GM23248 (cell line): Measurements from ENCODE around the gene CLEC12A. TPM values are rescaled to one million over a fixed set of nuclear protein-coding genes. Genes with fewer than 3 reads are reported as not detected.
A peak's percentile ranks its signal among the peaks of the same experiment; 100 is the strongest.
"Not testable (repeated sequence)": the region's sequence is repeated elsewhere in the genome, so short reads cannot be mapped to it uniquely, and the experiment has no call there.

Experiments used
- DNase-seq: peaks from one replicate; pipeline ENCODE4 v3.0.0-alpha.2; 2015
- H2AFZ ChIP-seq: fragments of 200-600 bp; sonication (generic); 2 replicates; pipeline ENCODE4 v1.6.1; 2016; ENCODE audit warnings: antibody characterized with exemption
- H3F3A ChIP-seq: fragments of 200-600 bp; sonication (generic); 2 replicates; pipeline ENCODE4 v1.6.1; 2016; ENCODE audit warnings: mild to moderate bottlenecking, antibody characterized with exemption, mixed run types; ENCODE audit not compliant: insufficient read depth
- H3K27ac ChIP-seq: fragments of 200-600 bp; sonication (generic); 2 replicates; pipeline ENCODE4 v1.5.1; 2016; ENCODE audit warnings: mild to moderate bottlenecking
- H3K27me3 ChIP-seq: fragments of 200-600 bp; sonication (generic); replicated peaks from 2 replicates; pipeline ENCODE4 v1.6.1; 2016; ENCODE audit warnings: mild to moderate bottlenecking; ENCODE audit not compliant: insufficient read depth
- H3K36me3 ChIP-seq: fragments of 200-600 bp; sonication (generic); 2 replicates; pipeline ENCODE4 v1.6.1; 2016; ENCODE audit warnings: low read depth, mild to moderate bottlenecking
- H3K4me1 ChIP-seq: fragments of 200-600 bp; sonication (generic); 2 replicates; pipeline ENCODE4 v1.6.1; 2016; ENCODE audit warnings: mild to moderate bottlenecking; ENCODE audit not compliant: insufficient read depth
- H3K4me2 ChIP-seq: fragments of 200-600 bp; sonication (generic); one replicate; pipeline ENCODE4 v1.6.1; 2016; ENCODE audit warnings: mild to moderate bottlenecking; ENCODE audit not compliant: unreplicated experiment
- H3K4me3 ChIP-seq: fragments of 200-600 bp; sonication (generic); 2 replicates; pipeline ENCODE4 v1.5.1; 2016; ENCODE audit warnings: mild to moderate bottlenecking
- H3K79me2 ChIP-seq: fragments of 200-600 bp; sonication (generic); 2 replicates; pipeline ENCODE4 v1.6.1; 2016; ENCODE audit warnings: mild to moderate bottlenecking; ENCODE audit not compliant: insufficient read depth
- H3K9ac ChIP-seq: fragments of 200-600 bp; sonication (generic); 2 replicates; pipeline ENCODE4 v1.6.1; 2016; ENCODE audit warnings: mild to moderate bottlenecking
- H3K9me2 ChIP-seq: fragments of 200-600 bp; sonication (generic); 2 replicates; pipeline ENCODE4 v1.6.1; 2016; ENCODE audit warnings: mixed run types, mild to moderate bottlenecking, moderate library complexity; ENCODE audit not compliant: insufficient read depth
- H3K9me3 ChIP-seq: fragments of 200-600 bp; sonication (generic); one replicate; pipeline ENCODE4 v1.6.1; 2017; ENCODE audit warnings: low read depth
- H4K20me1 ChIP-seq: fragments of 200-600 bp; sonication (generic); 2 replicates; pipeline ENCODE4 v1.6.0; 2016; ENCODE audit not compliant: insufficient read depth
- EZH2 ChIP-seq: fragments of 200-600 bp; sonication (generic); IDR thresholded peaks from 2 replicates; pipeline ENCODE4 v1.6.1; 2018; ENCODE audit warnings: antibody characterized with exemption, mild to moderate bottlenecking; ENCODE audit not compliant: insufficient read depth, poor library complexity, severe bottlenecking
- EZH2phosphoT487 ChIP-seq: fragments of 200-600 bp; sonication (generic); IDR thresholded peaks from 2 replicates; pipeline ENCODE4 v1.6.1; 2018; ENCODE audit warnings: antibody characterized with exemption, moderate library complexity, mild to moderate bottlenecking, low read depth; ENCODE audit not compliant: insufficient read depth
- WGBS, 2 experiments: methylation state at CpG; one replicate each; pipeline ENCODE4 v1.1.6; 2015 to 2017; ENCODE audit warnings: low lambda C conversion rate in 2 of 2, low coverage in 1 of 2; ENCODE audit errors: missing lambda C conversion rate in 2 of 2; 5-methylcytosine and 5-hydroxymethylcytosine counted together
- in situ Hi-C: fragments of 300-500 bp; cut with MboI; formaldehyde crosslinking; loops from 2 replicates; pipeline ENCODE4 v1.15.0; 2020
- polyA plus RNA-seq: library from polyadenylated mRNA; unstranded; fragments of >200 nt; fragmentation: Nextera tagmentation; extraction: Ambion mirVana; gene quantifications from 2 replicates; pipeline ENCODE4 v1.2.1, GENCODE V29; 2016
- total RNA-seq: library from RNA; depleted of rRNA; stranded (reverse); fragments of >200 nt; shearing (Covaris generic); gene quantifications from 2 replicates; pipeline ENCODE4 v1.2.3, GENCODE V29; 2014

CLEC12A gene
- total and polyA plus RNA-seq, 2 experiments from 2014 or later = not detected

DNA sequence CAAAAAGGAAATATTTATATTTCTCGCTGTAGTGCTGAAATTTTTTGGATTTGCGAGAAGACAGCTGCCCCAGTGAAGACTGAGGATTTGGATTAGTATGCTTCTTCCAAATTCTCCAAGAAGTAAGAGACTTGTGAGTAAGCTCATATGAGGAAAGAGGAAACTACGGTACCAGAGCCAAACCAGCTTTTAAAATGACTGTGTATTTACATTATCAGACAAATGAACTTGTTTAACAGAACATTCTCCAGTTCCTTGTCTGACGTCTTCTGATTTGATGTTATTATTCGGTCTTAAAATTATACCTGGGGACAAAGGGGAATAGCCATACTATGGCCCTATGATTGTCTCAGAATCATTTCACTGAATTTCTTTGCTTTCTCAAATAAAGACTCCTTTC, 47.2 kb downstream of the CLEC12A start:
- Histone ChIP-seq H3K79me2 (no peaks in the 10 kb centered on the region), H3K9me2 (no peaks in the 10 kb centered on the region), H4K20me1 (no peaks in the 10 kb centered on the region), H3K4me3 (no peak overlapping the region), H3K4me2 (no peak overlapping the region), H3K9me3 (no peaks in the 10 kb centered on the region), H3K27ac (no peak overlapping the region), H3F3A (no peaks in the 10 kb centered on the region), H2AFZ (no peak overlapping the region), H3K4me1 (peaks cover 9% of the 10 kb centered on the region), H3K9ac (no peak overlapping the region), H3K36me3 (no peaks in the 10 kb centered on the region), H3K27me3 (no peaks in the 10 kb centered on the region)
- in situ Hi-C loops = no loop called here
- 93 to 94% methylated on average over 5 of the region's 5 CpGs for WGBS, 2 experiments
- no peak for DNase-seq
- TF ChIP-seq EZH2 (no peak), EZH2phosphoT487 (no peak)

DNA sequence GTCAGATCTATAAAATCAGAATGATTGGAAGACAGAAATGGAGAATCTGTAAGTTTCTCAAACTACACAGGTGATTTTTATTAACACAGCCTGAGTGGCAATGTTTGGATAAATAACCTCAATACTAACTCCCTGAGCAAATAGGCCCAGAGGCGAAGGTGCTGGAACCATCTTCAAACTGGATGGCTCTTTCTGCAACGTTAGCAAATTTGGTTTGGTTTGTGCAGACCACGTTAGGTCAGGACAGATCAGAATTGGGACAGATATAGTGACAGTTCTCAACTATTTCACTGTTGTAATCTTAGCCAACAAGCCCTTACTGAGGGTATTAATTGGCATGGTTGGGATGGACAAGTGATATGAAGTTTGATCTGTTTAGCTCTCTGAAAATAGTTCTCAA, 50.1 kb downstream of the CLEC12A start:
- no peak overlapping the region for H3K27ac ChIP-seq
- TF ChIP-seq EZH2 (no peak), EZH2phosphoT487 (no peak)
- H4K20me1 ChIP-seq = no peaks in the 10 kb centered on the region
- no peak for DNase-seq
- no peaks in the 10 kb centered on the region for H3K27me3 ChIP-seq
- in situ Hi-C loops = no loop called here
- H3K9me2 ChIP-seq = no peaks in the 10 kb centered on the region
- H3K36me3 ChIP-seq = no peaks in the 10 kb centered on the region
- no peaks in the 10 kb centered on the region for H3K9me3 ChIP-seq
- no peaks in the 10 kb centered on the region for H3K79me2 ChIP-seq
- H3K4me2 ChIP-seq = no peak overlapping the region
- no peak overlapping the region for H3K9ac ChIP-seq
- H3F3A ChIP-seq = no peaks in the 10 kb centered on the region
- H3K4me3 ChIP-seq = no peak overlapping the region
- no peak overlapping the region for H2AFZ ChIP-seq
- H3K4me1 ChIP-seq = peaks cover 9% of the 10 kb centered on the region
- 43 to 49% methylated on average over 3 of the region's 3 CpGs for WGBS, 2 experiments

DNA sequence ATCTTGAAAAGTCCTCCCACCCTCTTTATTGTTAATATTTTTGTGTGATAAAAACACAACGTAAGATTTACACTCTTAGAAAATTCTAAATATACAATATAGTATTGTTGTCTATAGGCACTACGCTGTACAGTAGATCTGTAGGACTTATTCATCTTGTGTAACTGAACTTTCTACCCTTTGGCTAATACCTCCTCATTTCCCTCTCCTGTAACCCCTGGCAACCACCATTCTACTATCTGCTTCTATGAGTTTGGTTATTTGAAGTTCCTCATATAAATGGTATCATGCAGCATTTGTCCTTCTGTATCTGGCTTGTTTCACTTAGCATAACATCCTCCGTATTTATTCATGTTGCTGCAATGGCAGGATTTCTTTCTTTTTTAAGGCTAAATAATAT, 54.0 kb downstream of the CLEC12A start:
- Histone ChIP-seq H3K4me2 (no peak overlapping the region), H3F3A (no peaks in the 10 kb centered on the region; the same call in 1 of the 2 replicates), H3K27ac (no peak overlapping the region), H3K27me3 (no peaks in the 10 kb centered on the region), H3K9ac (no peak overlapping the region), H3K4me3 (no peak overlapping the region), H3K9me2 (no peaks in the 10 kb centered on the region), H2AFZ (no peak overlapping the region), H3K36me3 (no peaks in the 10 kb centered on the region), H3K9me3 (no peaks in the 10 kb centered on the region), H3K79me2 (no peaks in the 10 kb centered on the region), H4K20me1 (no peaks in the 10 kb centered on the region), H3K4me1 (peaks cover 13% of the 10 kb centered on the region)
- in situ Hi-C loops = no loop called here
- no peak for DNase-seq
- WGBS, 2 experiments = 81 to 84% methylated on average over 3 of the region's 3 CpGs
- TF ChIP-seq EZH2phosphoT487 (no peak), EZH2 (no peak)

DNA sequence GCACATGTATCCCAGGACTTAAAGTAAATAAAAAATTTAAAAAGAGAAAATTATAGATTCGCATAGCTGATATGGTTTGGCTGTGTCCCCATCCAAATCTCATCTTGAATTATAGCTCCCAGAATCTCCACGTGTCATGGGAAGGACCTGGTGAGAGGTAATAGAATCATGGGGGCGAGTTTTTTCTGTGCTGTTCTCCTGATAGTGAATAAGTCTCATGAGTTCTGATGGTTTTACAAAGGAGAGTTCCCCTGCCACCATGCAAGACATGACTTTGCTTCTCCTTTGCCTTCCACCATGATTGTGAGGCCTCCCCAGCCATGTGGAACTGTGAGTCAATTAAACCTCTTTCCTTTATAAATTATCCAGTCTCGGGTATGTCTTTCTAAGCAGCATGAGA, 55.5 kb downstream of the CLEC12A start:
- H4K20me1 ChIP-seq, in situ Hi-C loops, H3K9me2 ChIP-seq, H3F3A ChIP-seq, H3K36me3 ChIP-seq, H3K4me3 ChIP-seq, DNase-seq, H3K27me3 ChIP-seq, H3K79me2 ChIP-seq, H3K9me3 ChIP-seq, H3K9ac ChIP-seq: not testable (repeated sequence)
- H3K4me2 ChIP-seq = peak overlapping the region; percentile 51
- peaks cover 23% of the 10 kb centered on the region for H3K4me1 ChIP-seq
- 71 to 78% methylated on average over 4 of the region's 4 CpGs for WGBS, 2 experiments
- 0 out of 2 replicates have a peak overlapping the region, but pooled peaks have one; percentile 78 for H2AFZ ChIP-seq
- peak overlapping the region; percentile 87 for H3K27ac ChIP-seq

DNA sequence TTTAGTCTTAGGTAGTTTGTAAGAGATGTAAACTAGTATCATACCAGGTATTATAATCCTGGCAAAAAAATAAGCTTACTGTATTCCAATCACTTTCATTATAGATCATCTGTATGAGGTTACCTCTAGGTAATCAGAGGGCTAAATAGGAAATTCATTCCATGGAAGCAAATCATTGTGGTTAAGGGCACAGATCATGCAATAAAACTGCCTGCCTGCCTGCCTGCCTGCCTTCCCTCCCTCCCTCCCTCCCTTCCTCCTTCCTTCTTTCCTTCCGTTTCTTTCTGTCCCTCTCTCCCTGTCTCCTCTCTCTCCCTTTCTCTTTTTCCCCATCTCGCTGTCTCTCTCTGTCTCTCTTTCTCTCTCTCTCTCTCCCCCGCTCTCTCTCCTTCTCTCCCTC, 56.1 kb downstream of the CLEC12A start:
- in situ Hi-C loops = no loop called here
- no peaks in the 10 kb centered on the region for H3K36me3 ChIP-seq
- no peak overlapping the region for H3K4me3 ChIP-seq
- peaks cover 13% of the 10 kb centered on the region for H3F3A ChIP-seq
- TF ChIP-seq EZH2phosphoT487 (no peak), EZH2 (no peak)
- H3K9ac ChIP-seq = peak overlapping the region; percentile 64
- H3K27ac ChIP-seq = peak overlapping the region; percentile 87
- no peaks in the 10 kb centered on the region for H3K9me2 ChIP-seq
- 57 to 74% methylated on average over 3 of the region's 3 CpGs for WGBS, 2 experiments
- H3K4me1 ChIP-seq = peaks cover 23% of the 10 kb centered on the region
- H3K4me2 ChIP-seq = peak overlapping the region; percentile 51
- H4K20me1 ChIP-seq = no peaks in the 10 kb centered on the region
- no peaks in the 10 kb centered on the region for H3K79me2 ChIP-seq
- H3K27me3 ChIP-seq = no peaks in the 10 kb centered on the region
- DNase-seq = peak; percentile 52
- H2AFZ ChIP-seq = peak overlapping the region; percentile 78
- H3K9me3 ChIP-seq = no peaks in the 10 kb centered on the region
